HepG2 (cell line): ENCODE data around the gene ANKRD65. TPM values are rescaled to one million over a fixed set of nuclear protein-coding genes. Genes with fewer than 3 reads are reported as not detected.

ENCODE experiments used
- ATAC-seq: fragments of 200-7000 bp; cut with Tn5 transposase; 3 replicates; pipeline ENCODE4 v1.9.1; 2020; ENCODE audit warnings: mild to moderate bottlenecking, moderate library complexity
- BruUV-seq: library from RNA; stranded (reverse); fragments of 400-500 nt; replicated peaks from 2 replicates; lab custom pipeline; 2021; lab: Mats Ljungman, UMichigan
- CTCF ChIA-PET: fragments of 300-600 bp; formaldehyde crosslinking; extraction: SDS; loops from one replicate; lab custom pipeline; 2021; ENCODE audit warnings: low total read pairs, inconsistent platforms, low intra/inter-chr PET ratio; lab: Yijun Ruan, JAX
- POLR2A ChIA-PET: fragments of 350-600 bp; sonication (Branson Sonifier 250); formaldehyde crosslinking; loops from one replicate; lab custom pipeline; 2020; ENCODE audit warnings: antibody characterized with exemption, inconsistent platforms; lab: Yijun Ruan, JAX
- DNase-seq: peaks from one replicate; pipeline ENCODE4 v3.0.0-alpha.2; 2015; ENCODE audit warnings: low spot score
- FAIRE-seq: peaks from 3 replicates; lab custom pipeline; 2011; peaks lifted over from hg19 to GRCh38; lab: Jason Lieb, UNC
- H2AFZ ChIP-seq: one replicate; pipeline ENCODE4 v1.6.1; 2011; ENCODE audit warnings: low read length, inconsistent platforms
- H3K27ac ChIP-seq: fragments of 300-600 bp; 3 replicates; pipeline ENCODE4 v1.8.0; 2011; ENCODE audit warnings: mixed run types, mild to moderate bottlenecking, mixed read lengths, low read length, inconsistent platforms; ENCODE audit not compliant: insufficient read depth; ENCODE audit errors: extremely low read length
- H3K27me3 ChIP-seq, 2 experiments: fragments of 200-600 bp in 1 of 2; 2 replicates in 1 of 2; 3 replicates in 1 of 2; pipeline versions ENCODE4 v1.6.0 to v1.8.0; 2011; ENCODE audit warnings: low read length in 2 of 2, mild to moderate bottlenecking in 2 of 2, moderate library complexity in 2 of 2, inconsistent platforms in 1 of 2; ENCODE audit not compliant: insufficient read depth in 2 of 2, control insufficient read depth in 1 of 2
- H3K36me3 ChIP-seq, 2 experiments: fragments of 200-600 bp in 1 of 2; replicated peaks in 1 of 2; 2 replicates in 1 of 2; 3 replicates in 1 of 2; pipeline versions ENCODE4 v1.5.1 to v1.8.0; 2011; ENCODE audit warnings: low read length in 2 of 2, inconsistent platforms in 1 of 2; ENCODE audit not compliant: insufficient read depth in 2 of 2, control insufficient read depth in 1 of 2
- H3K4me1 ChIP-seq: 2 replicates; pipeline ENCODE4 v1.5.1; 2012; ENCODE audit warnings: low read length, inconsistent platforms; ENCODE audit not compliant: insufficient read depth
- H3K4me2 ChIP-seq: 2 replicates; pipeline ENCODE4 v1.6.0; 2011; ENCODE audit warnings: low read depth, low read length, inconsistent platforms
- H3K4me3 ChIP-seq, 3 experiments: fragments of 200-600 bp in 1 of 3; sonication (generic), shearing (Covaris generic) in 1 of 3; replicated peaks in 1 of 3; 2 replicates each; pipeline ENCODE4 v1.5.1; 2011 to 2016; ENCODE audit warnings: low read length in 3 of 3, inconsistent platforms in 2 of 3, low read depth in 2 of 3, mild to moderate bottlenecking in 2 of 3, control low read depth in 1 of 3, mixed read lengths in 1 of 3; ENCODE audit not compliant: insufficient read depth in 1 of 3
- H3K79me2 ChIP-seq: one replicate; pipeline ENCODE4 v1.6.1; 2011; ENCODE audit warnings: low read length, inconsistent platforms; ENCODE audit not compliant: insufficient read depth
- H3K9ac ChIP-seq: 2 replicates; pipeline ENCODE4 v1.6.0; 2011; ENCODE audit warnings: mild to moderate bottlenecking, low read depth, low read length, inconsistent platforms; ENCODE audit not compliant: insufficient read depth
- H3K9me3 ChIP-seq: 2 replicates; pipeline ENCODE4 v1.5.1; 2012; ENCODE audit warnings: mild to moderate bottlenecking, low read length
- H4K20me1 ChIP-seq: 2 replicates; pipeline ENCODE4 v1.6.0; 2011; ENCODE audit warnings: inconsistent platforms, mild to moderate bottlenecking, low read length, moderate library complexity; ENCODE audit not compliant: insufficient read depth
- ARNTL ChIP-seq: sonication (generic); formaldehyde crosslinking; IDR thresholded peaks from 2 replicates; pipeline ENCODE4 v1.4.0; 2020; ENCODE audit warnings: mild to moderate bottlenecking, missing genetic modification reagents
- FOXA1 ChIP-seq, 2 experiments: fragments of 450-650 bp in 1 of 2; sonication (generic) in 1 of 2; formaldehyde crosslinking in 1 of 2; IDR thresholded peaks; 2 replicates each; pipeline versions ENCODE4 v1.4.0 to v1.6.1; 2016 to 2020; ENCODE audit warnings: missing genetic modification reagents in 1 of 2
- HNRNPL ChIP-seq: fragments of 200-400 bp; formaldehyde crosslinking; IDR thresholded peaks from 2 replicates; pipeline ENCODE4 v1.6.1; 2017; ENCODE audit warnings: mild to moderate bottlenecking, low read depth, low read length
- RFX5 ChIP-seq: IDR thresholded peaks from 2 replicates; pipeline ENCODE4 v1.6.1; 2011; ENCODE audit warnings: low read depth, low read length, improper control_type of control experiment
- SYNCRIP ChIP-seq: fragments of 200-400 bp; formaldehyde crosslinking; IDR thresholded peaks from 2 replicates; pipeline ENCODE4 v1.6.1; 2018; ENCODE audit warnings: mild to moderate bottlenecking, low read depth, low read length; ENCODE audit not compliant: insufficient read depth
- ZNF629 ChIP-seq: sonication (generic); formaldehyde crosslinking; conservative IDR thresholded peaks from 2 replicates; pipeline ENCODE4 v1.5.0; 2020; ENCODE audit warnings: missing genetic modification reagents
- WGBS: methylation state at CpG from one replicate; pipeline ENCODE4 v1.1.6; 2017; ENCODE audit warnings: low lambda C conversion rate; 5-methylcytosine and 5-hydroxymethylcytosine counted together
- in situ Hi-C: cut with HindIII; loops from 2 replicates; pipeline ENCODE4 v1.10.0; 2017; ENCODE audit warnings: low pct_unique_long_range_greater_than_20kb; ENCODE audit not compliant: extremely low pct_ligation_motif_present
- intact Hi-C: fragments of 100-400 bp; cut with micrococcal nuclease; formaldehyde crosslinking; loops from one replicate; pipeline ENCODE4 v1.10.0; 2022; ENCODE audit not compliant: unreplicated experiment
- polyA plus RNA-seq, 8 experiments: library from polyadenylated mRNA; depleted of rRNA in 3 of 8; stranded (reverse) in 7 of 8; unstranded in 1 of 8; fragments of >200 nt; fragmentation: Illumina TruSeq in 4 of 8; extraction: Trizol in 4 of 8; gene quantifications; 2 replicates each; pipeline versions ENCODE4 v1.2.1 to v1.2.3, GENCODE V29; 2011 to 2016; ENCODE audit warnings: low read depth in 4 of 8, missing spikeins in 1 of 8, mixed read lengths in 1 of 8; ENCODE audit not compliant: insufficient read depth in 1 of 8
- total RNA-seq, 5 experiments: library from RNA; depleted of rRNA; stranded (reverse); fragments of >200 nt; fragmentation: Illumina TruSeq; extraction: Trizol; gene quantifications; 2 replicates each; pipeline ENCODE4 v1.2.3, GENCODE V29; 2016; ENCODE audit warnings: low read depth in 1 of 5
- TF ChIP-seq, protein P1 (sequence below): sonication (generic); formaldehyde crosslinking; IDR thresholded peaks from 2 replicates; pipeline ENCODE4 v1.4.0; 2020; ENCODE audit warnings: mild to moderate bottlenecking, missing genetic modification reagents
- TF ChIP-seq, protein P2 (sequence below), 2 experiments: IDR thresholded peaks; 2 replicates each; pipeline ENCODE4 v1.6.1; 2011 to 2012; ENCODE audit warnings: low read length in 2 of 2, borderline replicate concordance in 1 of 2, low read depth in 1 of 2, mild to moderate bottlenecking in 1 of 2, moderate library complexity in 1 of 2

The ANKRD65 gene
- total and polyA plus RNA-seq, 2 of the 13 experiments (the other 11 are each of a cell fraction or from before 2014, with no cell fraction given), result 12.1 to 30.1 TPM

DNA sequence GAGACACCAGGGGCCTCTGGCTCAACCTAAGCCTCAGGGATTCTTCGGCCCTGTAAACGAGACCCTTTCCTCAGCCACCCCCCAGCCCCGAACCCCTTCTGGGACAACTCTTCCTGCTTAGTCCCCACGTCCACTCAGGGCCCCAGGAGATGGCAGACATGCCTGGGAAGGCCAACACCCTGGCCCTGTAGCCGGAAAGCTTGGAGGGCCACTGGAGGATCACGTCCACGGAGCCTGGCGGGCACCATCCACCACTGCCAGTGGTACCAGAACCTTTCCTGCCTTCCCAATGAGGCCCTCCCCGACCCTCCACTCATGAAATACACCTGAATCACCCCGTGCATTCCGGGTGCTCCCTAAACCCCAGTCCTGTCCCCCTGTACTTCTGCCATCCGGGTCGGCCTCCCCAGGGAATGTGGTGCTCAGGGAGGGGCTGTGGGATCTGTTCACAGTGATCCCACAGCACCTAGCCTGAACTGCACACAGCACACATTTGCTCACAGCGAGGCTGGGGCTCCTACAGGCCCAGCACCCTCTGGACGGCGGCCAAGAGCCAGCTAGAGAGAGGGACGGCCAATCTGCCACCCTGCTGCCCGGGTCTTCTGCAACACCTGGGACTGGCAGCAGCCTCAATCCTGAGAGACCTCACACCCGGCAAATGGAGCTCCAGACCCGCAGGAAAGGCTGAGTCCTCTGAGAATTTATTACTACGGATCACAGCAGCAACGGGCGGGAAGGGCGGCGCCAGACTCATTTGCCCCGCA lies 47.8 kb downstream of the ANKRD65 start:
- intact Hi-C loops (no loop called here), in situ Hi-C loops (no loop called here)
- peaks cover 19% of the 10 kb centered on the region for H3K79me2 ChIP-seq
- peaks cover 37% of the 10 kb centered on the region for H3K4me1 ChIP-seq
- peak overlapping the region; percentile 91 for H3K4me2 ChIP-seq
- no peaks in the 10 kb centered on the region; a peak in 1 of 5 replicates for H3K27me3 ChIP-seq
- peaks cover 0 to 3% of the 10 kb centered on the region in 2 experiments; a peak in 1 of 5 replicates for H3K36me3 ChIP-seq
- 93% methylated on average over 21 of the region's 26 CpGs for WGBS
- no peaks in the 10 kb centered on the region for H4K20me1 ChIP-seq
- BruUV-seq, result no TSS peak
- TF ChIP-seq, protein P1, sequence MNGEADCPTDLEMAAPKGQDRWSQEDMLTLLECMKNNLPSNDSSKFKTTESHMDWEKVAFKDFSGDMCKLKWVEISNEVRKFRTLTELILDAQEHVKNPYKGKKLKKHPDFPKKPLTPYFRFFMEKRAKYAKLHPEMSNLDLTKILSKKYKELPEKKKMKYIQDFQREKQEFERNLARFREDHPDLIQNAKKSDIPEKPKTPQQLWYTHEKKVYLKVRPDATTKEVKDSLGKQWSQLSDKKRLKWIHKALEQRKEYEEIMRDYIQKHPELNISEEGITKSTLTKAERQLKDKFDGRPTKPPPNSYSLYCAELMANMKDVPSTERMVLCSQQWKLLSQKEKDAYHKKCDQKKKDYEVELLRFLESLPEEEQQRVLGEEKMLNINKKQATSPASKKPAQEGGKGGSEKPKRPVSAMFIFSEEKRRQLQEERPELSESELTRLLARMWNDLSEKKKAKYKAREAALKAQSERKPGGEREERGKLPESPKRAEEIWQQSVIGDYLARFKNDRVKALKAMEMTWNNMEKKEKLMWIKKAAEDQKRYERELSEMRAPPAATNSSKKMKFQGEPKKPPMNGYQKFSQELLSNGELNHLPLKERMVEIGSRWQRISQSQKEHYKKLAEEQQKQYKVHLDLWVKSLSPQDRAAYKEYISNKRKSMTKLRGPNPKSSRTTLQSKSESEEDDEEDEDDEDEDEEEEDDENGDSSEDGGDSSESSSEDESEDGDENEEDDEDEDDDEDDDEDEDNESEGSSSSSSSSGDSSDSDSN (CRISPR knock-in tag), result 0 out of 2 replicates have a peak, but pooled peaks have one; percentile 16
- TF ChIP-seq ZNF629 (CRISPR knock-in tag), result no peak
- TF ChIP-seq, protein P2, sequence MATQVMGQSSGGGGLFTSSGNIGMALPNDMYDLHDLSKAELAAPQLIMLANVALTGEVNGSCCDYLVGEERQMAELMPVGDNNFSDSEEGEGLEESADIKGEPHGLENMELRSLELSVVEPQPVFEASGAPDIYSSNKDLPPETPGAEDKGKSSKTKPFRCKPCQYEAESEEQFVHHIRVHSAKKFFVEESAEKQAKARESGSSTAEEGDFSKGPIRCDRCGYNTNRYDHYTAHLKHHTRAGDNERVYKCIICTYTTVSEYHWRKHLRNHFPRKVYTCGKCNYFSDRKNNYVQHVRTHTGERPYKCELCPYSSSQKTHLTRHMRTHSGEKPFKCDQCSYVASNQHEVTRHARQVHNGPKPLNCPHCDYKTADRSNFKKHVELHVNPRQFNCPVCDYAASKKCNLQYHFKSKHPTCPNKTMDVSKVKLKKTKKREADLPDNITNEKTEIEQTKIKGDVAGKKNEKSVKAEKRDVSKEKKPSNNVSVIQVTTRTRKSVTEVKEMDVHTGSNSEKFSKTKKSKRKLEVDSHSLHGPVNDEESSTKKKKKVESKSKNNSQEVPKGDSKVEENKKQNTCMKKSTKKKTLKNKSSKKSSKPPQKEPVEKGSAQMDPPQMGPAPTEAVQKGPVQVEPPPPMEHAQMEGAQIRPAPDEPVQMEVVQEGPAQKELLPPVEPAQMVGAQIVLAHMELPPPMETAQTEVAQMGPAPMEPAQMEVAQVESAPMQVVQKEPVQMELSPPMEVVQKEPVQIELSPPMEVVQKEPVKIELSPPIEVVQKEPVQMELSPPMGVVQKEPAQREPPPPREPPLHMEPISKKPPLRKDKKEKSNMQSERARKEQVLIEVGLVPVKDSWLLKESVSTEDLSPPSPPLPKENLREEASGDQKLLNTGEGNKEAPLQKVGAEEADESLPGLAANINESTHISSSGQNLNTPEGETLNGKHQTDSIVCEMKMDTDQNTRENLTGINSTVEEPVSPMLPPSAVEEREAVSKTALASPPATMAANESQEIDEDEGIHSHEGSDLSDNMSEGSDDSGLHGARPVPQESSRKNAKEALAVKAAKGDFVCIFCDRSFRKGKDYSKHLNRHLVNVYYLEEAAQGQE (IDR thresholded peaks at IDR 0.05; ENCODE audit: borderline replicate concordance in 1 of 2, low read depth in 1 of 2, low read length in 2 of 2), result no peak
- no peak for TF ChIP-seq RFX5
- TF ChIP-seq HNRNPL, result no peak
- no peak for TF ChIP-seq ARNTL (CRISPR knock-in tag)
- TF ChIP-seq SYNCRIP, result no peak
- no peak for TF ChIP-seq FOXA1 (IDR thresholded peaks at IDR 0.05)
- no peak for TF ChIP-seq FOXA1 (CRISPR knock-in tag; IDR thresholded peaks at IDR 0.05)
- no peaks in the 10 kb centered on the region for H3K9me3 ChIP-seq
- no peak overlapping the region for H2AFZ ChIP-seq
- FAIRE-seq (no peak), DNase-seq (no peak), ATAC-seq (no peak)
- ChIA-PET POLR2A (interaction anchor here (1.5 to 1.7 kb wide), 2 partner anchors 11 to 21 kb away, joined by 6 to 7 read pairs; no protein-coding TSS in a partner anchor), CTCF (interaction anchor here (1.8 to 1.9 kb wide), 2 partner anchors 24 to 29 kb away, joined by 11 to 13 read pairs; partner anchors contain the start of gene DVL1)
- H3K4me3 ChIP-seq, result peak overlapping the region in 2 of 3 experiments; percentile 90 to 99; a peak in 5 of 6 replicates
- no peak overlapping the region for H3K27ac ChIP-seq
- H3K9ac ChIP-seq, result no peak overlapping the region
